ENCODE results near the gene TBC1D21. TPM values are rescaled to one million over a fixed set of nuclear protein-coding genes. Genes with fewer than 3 reads are reported as not detected.

Gene TBC1D21
- total and polyA plus RNA-seq, 2 of the 8 experiments (the other 6 are each of a cell fraction or from before 2014, with no cell fraction given): not detected

- TF ChIP-seq CHD7 (IDR thresholded peaks at IDR 0.05; ENCODE audit: insufficient replicate concordance, low read length) (no peak), SIRT6 (IDR thresholded peaks at IDR 0.05; ENCODE audit: low read length) (no peak), BCL11A (IDR thresholded peaks at IDR 0.05; ENCODE audit: low read depth in 2 of 2, low read length in 2 of 2) (no peak), GTF2F1 (IDR thresholded peaks at IDR 0.05; ENCODE audit: borderline replicate concordance, low read depth, low read length) (no peak), SIN3A (conservative IDR thresholded peaks at IDR 0.05 in 1 of 2, IDR thresholded peaks at IDR 0.05 in 1 of 2; ENCODE audit: low read depth in 1 of 2, low read length in 2 of 2) (no peak), CTBP2 (IDR thresholded peaks at IDR 0.05; ENCODE audit: borderline replicate concordance, insufficient read depth, insufficient read length, low read length) (no peak), CTCF (IDR thresholded peaks at IDR 0.05; ENCODE audit: control extremely low read depth in 1 of 3, insufficient read depth in 1 of 3, low read depth in 1 of 3, low read length in 3 of 3) (no peak)
These were observed 30.9 kb downstream of the TBC1D21 start (continued) for GRCh38 chr15:73904026-73904815.

All from H1 (cell line).